Raji (cell line): Measurements from ENCODE around the gene FBLN5.

ENCODE experiments used
- POLR2A ChIP-seq: IDR thresholded peaks from 2 replicates; pipeline ENCODE4 v1.6.1; 2011; ENCODE audit warnings: low read depth, low read length, control low read depth; ENCODE audit not compliant: insufficient read depth

Gene FBLN5

DNA sequence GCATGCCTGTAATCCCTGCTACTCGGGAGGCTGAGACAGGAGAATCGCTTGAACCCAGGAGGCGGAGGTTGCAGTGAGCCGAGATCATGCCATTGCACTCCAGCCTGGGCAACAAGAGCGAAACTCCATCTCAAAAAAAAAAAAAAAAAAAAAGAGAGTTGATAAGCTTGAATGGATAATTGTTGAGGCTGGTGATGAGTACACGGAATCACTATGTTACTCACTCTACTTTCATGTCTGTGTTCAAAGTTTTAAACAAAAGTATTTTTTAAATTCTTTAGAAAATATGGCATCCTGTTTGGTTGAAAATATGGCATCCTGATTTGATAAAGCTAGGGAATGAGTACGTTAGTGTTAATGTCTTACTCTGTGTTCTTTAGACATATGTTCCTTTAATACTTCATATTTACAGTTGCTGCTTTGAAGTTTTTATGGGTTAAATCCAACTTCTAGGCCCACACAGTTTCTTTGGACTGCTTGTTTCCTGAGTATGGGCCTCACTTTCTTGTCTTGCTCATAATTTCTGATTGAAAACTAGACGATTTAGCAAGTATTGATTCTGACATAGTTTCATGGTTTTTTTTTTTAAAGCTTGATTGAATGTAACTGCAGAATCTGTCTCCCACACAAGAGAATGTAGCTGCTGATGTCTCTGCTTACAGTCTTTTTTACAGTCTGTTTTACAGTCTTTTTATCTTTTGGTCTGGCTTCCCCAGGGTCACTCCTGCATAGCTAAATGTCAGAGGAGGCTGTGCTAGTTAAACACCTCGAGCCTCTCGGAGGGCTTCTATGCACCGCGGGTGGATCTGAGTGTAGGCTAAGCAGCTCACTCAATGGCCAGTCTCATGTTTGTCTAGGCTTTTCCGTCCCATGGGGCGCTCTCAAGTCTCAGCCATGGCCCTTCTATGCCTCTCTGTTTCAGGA lies 14.1 kb upstream of the FBLN5 start:
- no peak for TF ChIP-seq POLR2A

DNA sequence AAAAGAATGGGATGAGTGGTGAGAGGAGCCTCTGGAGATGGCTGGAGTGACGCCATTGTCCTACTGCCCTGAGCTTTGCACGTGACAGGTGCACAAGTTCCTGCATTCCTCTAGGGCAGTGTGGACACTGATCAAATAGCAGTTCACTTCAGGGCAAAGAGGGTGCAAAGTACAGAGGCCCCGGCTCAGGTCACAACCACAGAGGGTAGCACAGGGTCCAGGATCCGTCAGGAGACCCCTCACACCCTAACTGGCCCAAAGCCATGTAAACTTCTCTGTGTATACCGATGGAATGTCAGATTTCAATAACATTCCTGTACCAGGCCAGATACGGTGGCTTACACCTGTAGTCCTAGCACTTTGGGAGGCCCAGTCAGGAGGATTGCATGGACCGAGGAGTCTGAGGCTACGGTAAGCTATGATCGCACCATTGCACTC lies 10.4 kb upstream of the FBLN5 start:
- TF ChIP-seq POLR2A: no peak

DNA sequence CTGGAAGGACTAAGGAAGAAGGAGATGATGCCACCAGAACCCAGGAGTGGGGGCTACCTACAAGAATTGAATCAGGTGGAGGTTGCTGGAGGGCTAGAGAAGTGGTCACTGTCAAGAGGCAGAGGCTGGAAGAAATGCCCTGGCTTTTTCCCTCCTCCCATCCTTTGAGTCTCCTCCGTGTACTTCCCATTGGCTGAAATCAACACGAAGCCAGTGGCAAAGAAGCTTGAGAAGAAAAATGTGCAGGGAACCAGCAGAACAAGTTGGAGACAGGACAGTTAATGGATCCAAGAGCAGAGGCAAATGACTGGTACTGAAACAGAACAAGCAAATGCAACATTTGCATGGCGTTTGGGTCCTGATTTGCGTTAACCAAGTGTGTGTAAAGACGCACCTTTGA lies 9.1 kb upstream of the FBLN5 start:
- TF ChIP-seq POLR2A: no peak

DNA sequence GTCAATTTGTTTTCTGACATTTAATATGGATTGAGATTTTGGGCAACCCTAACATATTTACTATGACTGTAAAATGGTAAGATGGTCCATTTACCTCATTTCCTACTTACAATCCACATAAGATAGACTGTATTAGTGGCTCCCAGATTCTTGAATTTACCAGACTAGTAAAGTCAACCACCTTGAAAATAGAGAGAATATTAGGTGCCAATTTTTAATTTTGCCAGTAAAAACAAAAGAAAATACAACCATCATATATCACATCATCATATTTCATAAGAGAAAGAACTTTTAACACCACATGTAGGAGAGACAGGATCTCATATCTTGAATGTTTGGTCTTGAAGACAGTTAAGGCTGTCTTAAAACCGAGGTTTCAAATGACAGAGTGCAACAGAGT lies 7.7 kb upstream of the FBLN5 start:
- no peak for TF ChIP-seq POLR2A

DNA sequence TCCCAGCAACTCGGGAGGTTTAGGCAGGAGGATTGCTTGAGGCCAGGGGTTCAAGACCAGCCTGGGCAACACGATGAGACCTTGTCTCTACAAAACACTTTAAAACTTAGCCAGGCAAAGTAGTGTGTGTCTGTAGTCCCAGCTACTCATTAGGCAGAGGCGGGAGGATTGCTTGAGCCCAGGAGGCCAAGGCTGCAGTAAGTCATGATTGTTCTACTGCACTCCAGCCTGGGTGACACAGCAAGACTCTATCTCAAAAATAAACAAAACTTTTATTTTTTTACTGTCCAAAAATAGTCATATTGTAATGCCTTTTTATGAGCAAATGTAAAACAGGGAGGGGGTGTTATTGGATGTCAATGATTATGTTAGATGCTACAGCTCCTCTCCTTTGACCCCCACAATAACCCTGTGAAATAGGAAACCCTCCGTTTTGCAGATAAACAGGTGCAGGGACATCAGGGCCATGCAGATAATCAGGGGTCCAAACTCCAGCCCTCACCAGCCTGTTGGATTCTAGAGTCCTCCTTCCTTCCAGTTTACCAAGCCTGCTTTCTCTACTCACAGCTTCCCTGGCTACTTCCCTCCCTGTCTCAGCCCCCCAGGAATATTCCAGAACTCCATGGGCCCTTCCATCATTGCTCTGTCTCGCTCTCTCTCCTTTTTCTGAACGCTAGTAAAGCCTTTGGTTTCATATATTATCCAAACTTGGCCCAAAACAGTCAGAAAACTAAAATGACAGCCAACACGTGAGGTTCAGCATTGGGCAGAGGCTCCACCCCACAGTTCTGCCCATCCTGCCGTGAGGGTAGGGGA lies 5.9 kb upstream of the FBLN5 start:
- no peak for TF ChIP-seq POLR2A

DNA sequence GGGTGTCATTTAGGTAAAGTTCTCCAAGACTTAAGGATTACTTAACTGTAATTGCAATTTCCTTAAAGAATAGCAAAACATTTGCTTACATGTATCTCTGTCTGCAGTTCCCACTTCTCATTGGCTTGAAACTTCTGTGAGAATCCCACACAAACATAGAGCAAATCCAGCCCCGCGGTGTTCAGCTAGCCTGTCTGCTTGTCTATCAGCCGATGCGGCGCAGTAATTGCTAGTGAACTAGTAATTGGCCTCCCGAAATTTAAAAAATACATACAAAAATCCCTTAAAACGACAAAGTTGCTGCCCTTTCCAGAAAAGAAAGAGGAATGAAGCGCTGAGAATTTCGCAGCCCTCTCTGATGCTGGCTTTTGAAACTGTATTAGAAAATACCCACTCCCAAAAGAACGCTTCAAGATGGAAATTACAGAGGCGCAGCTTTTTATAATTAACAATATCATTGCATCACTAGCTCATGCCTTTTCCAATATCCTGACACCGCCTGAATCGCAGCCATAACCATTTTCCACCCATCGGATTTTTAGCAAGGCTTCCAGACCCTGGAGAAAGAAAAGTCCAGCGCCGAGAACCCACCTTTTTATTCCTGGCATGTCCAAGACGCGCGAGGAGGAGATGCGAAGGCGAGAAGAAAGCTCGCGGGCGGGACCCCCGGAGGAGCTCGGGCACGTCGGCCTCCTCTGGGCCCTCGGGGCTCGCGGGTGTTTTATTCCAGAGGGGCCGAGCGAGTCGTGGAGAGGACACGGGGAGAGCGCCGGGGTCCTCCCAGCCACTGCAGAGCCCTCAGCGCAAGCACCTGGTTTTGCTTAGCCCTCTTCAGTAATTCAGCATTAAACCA lies 646 bp downstream of the FBLN5 start:
- TF ChIP-seq POLR2A: no peak

DNA sequence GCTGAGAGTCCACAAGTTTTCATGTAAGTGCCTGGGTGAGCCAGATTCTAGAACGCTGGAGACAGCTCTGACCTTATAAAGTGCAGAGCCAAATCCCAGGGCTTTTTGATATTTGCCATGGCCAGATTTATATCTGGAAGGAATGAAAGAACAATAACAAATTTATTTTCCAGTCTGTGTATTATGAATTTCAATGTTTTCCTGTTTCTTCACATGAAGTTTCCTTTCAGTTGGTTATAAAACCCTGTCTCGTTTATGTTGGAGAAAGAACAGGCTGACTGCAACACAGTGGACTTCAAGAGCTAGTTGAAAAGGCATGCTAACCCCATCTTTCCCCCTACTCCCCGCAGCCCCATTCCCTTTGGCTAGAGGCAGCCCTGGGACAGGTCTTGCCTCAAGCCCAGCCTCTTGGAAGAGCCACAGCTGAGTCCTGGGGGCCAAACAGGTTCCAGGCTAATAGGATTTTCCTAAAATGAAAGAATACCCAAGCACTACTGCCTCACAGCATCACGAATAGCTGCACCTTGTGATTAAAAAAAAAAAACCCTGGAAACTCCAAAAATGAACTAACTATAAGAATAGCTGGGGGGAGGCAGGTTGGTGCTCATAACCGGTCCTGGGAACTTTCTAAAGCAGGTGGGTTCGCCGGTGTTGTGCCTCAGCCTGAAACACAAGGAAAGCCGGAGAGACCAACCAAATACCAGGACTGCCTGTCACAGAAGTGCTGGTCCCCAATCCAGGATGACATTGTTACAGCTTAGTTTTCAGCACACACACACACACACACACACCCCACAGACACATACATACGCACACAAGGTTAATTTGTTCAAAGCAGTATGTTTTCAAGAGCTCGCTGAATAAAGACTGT lies 1.5 kb downstream of the FBLN5 start:
- no peak for TF ChIP-seq POLR2A

DNA sequence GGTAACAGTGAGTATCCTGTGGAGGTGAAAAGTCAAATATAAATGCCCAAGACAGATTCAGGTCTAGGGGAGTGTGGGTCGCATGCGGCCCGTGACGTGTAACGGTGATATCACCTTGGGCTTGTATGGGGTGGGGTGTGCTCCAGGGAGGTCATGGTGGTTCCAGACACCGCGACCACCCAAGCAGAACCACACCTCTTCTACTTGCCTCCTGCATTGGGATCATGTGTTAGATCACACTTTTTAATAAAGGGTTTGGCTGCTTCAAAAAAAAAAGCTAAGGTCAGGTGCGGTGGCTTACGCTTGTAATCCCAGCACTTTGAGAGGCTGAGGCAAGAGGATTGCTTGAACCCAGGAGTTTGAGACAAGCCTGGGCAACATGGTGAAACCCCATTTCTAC lies 4.5 kb downstream of the FBLN5 start:
- TF ChIP-seq POLR2A: no peak

DNA sequence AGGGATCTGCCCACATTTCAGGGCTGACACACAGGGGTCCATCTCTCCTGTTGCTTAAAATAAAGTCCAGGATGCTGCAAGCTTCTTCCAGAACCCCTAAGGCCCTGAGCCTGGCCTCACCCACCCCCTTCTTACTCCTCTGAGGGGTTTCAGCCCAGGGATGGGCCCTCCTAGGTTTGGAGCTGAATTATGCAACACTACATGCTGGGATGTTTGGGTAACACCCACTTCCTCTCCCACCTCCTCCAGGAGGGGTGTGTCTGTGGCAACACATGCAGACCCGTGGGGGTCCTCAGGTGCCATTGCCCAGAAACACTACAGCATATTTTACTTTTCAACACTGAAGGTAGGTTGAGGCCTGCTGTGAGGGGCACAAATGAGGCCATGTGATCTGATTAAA lies 5.4 kb downstream of the FBLN5 start:
- TF ChIP-seq POLR2A: no peak

DNA sequence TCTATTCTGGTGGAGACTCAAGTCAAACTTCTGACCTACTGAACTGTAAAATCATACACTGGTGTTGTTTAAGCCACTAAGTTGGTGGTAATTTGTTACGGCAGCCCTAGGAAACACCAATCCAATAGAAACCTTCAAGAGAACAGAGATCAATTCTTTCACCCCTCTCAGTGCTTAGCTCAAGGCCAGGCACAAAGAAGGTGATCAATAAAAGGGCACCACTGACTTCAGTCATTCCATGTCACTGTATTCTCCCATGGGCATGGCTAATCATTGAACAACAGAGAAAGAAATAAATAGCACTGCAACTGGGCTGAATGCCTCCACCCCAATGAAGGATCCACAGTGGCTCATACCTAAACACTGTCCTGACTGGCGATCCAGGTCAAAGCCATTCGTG lies 7.3 kb downstream of the FBLN5 start:
- no peak for TF ChIP-seq POLR2A

DNA sequence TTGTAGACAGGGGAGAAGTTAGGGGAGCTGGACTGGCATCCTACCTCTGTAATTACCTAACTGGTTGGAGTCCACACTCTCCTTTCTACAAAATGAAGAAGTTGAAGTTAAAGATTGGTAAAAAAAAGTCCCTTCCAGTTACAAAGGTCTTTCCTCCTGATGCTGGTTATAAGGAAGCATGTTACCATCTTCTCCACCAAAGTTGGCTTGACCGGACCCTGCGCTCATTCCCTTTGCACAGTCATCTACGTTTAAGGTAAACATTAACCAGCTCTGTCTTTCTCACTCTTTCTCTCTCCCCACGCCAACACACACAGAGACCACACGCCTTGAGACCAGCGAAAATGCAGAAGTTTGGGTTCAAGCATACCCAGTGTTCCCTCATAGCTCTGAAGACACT lies 11.9 kb downstream of the FBLN5 start:
- TF ChIP-seq POLR2A: no peak

DNA sequence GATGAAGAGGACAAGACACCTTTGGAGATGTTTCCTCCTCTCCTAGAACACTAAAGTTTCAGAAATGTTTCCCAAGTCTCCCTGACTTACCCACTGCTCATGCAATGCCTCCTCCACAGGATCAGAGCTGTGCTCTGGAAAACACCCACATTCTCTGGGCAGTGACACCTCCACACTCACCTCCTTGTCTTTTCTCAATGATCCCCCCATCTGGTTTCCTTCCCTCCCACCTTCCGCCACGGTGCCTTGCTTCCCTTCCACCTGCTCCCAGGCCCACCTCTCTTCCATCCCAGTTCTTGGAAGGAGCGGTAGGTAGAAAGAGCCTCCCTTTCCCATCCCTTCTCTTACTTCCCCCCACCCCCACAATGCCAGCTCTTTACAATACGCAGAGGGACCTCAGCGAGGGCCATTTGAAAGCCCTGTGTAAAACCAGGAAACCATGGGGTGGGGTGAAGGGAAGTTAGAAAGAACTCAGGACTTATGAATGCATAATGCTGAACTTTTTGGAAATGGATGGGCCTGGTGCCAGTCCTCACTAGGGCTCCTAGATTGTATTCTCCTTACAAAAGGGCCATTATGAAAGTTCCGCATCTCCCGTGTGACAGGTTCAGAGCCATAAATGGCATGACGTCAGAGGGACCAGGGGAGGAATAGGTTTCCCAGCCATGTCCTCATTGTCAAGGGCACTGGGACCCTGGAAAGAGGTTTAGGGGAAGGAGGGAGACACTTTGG lies 12.8 kb downstream of the FBLN5 start:
- no peak for TF ChIP-seq POLR2A

DNA sequence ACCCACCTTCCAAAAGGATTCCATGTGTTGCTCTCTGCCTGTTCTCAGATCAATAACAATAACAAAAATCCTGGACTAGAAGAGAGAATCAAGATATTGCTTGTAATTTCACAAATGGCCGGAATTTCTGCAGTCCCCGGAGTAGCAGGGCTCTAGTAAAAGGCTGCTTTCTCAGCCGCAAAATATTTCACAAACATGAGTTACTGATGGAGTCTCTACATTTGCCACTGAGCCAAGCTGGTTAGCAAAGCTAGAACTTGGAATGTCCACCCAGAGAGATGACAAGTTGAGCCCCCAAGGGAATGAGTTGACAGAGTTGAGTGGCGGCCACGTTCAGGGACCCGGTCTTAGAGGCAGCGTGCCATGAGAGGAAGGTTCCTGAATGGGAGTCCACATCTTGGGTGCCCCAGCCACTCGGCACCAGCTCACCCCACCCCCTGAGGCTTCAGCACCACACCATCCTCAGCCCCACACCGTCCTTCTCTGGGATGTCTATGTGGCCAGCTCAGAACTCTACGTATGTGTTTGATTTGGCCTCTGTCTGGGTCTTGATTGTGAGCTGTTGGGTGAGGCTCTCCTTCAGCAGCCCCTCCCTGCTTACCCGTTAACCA lies 15.9 kb downstream of the FBLN5 start:
- no peak for TF ChIP-seq POLR2A

DNA sequence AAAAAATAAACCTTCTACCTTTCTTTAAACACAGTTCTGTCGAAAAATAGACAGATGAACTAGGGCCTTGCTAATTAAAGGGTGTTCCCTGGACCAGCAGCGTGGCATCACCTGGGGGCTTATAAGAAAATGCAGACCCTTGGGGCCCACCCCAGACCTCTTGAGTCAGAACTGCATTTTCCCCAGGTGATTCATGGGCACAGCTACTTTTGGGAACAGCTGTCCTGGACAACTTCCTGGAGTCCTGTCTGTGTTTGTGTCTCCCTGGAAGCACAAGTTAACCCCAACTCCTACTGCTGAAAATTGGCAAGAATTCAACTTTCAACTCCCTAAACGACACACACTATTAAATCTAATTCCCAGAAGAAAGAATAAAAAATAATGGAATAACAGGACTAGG lies 17.8 kb downstream of the FBLN5 start:
- no peak for TF ChIP-seq POLR2A

DNA sequence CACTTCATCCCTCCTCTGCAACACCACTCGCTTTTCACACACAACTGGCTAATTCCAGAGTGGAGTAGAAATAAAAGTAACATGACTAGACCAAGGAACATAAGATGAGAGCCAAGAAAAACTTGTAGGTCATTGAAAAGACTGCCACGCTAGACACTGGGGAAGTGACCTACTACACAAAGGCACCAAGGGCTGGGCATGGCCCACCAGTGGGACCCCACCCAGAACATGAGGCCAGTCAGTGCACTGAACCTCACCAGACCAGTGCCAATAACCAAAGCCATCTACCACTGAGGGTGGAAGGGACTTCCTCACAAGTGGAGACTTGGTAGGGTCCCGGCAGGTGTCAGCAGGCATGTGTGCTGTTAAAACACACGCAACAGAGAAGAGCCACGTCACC lies 19.7 kb downstream of the FBLN5 start:
- no peak for TF ChIP-seq POLR2A
